Transverse colon (tissue), 4 donors: ENCODE results near the gene PGR. TPM values are rescaled to one million over a fixed set of nuclear protein-coding genes. Genes with fewer than 3 reads are reported as not detected.
A peak's percentile ranks its signal among the peaks of the same experiment; 100 is the strongest.

Experiments used
- DNase-seq: peaks from one replicate; pipeline ENCODE4 v3.0.0-alpha.2; 2019
- H3K27ac ChIP-seq, 4 donors: fragments of 200-600 bp; sonication (generic); 2 replicates each; pipeline ENCODE4 v1.5.1; 2016 to 2018; ENCODE audit warnings: inconsistent platforms in 4 of 4
- H3K27me3 ChIP-seq: fragments of 200-600 bp; sonication (generic); 2 replicates; pipeline ENCODE4 v1.5.1; 2017; ENCODE audit warnings: inconsistent platforms
- H3K36me3 ChIP-seq, 4 donors: fragments of 200-600 bp; sonication (generic); 2 replicates each; pipeline ENCODE4 v1.5.1; 2017 to 2019; ENCODE audit warnings: inconsistent platforms in 4 of 4
- H3K4me1 ChIP-seq, 4 donors: fragments of 200-600 bp; sonication (generic); 2 replicates each; pipeline ENCODE4 v1.5.1; 2017 to 2020; ENCODE audit warnings: inconsistent platforms in 4 of 4
- H3K4me3 ChIP-seq, 4 donors: fragments of 200-600 bp; sonication (generic); 1 replicate in 1 of 4; 2 replicates in 3 of 4; pipeline versions ENCODE4 v1.5.1 to v1.6.1; 2017 to 2019; ENCODE audit warnings: inconsistent platforms in 4 of 4
- H3K9me3 ChIP-seq, 2 donors: fragments of 200-600 bp; sonication (generic); 2 replicates each; pipeline ENCODE4 v1.5.1; 2017 to 2019; ENCODE audit warnings: inconsistent platforms in 2 of 2
- CTCF ChIP-seq, 5 experiments: fragments of 200-600 bp in 3 of 5; fragments of 450-650 bp in 2 of 5; sonication (generic) in 3 of 5; IDR thresholded peaks; 1 replicate in 2 of 5; 2 replicates in 3 of 5; pipeline ENCODE4 v1.5.1; 2016 to 2017; ENCODE audit warnings: antibody characterized with exemption in 5 of 5, inconsistent platforms in 3 of 5, mild to moderate bottlenecking in 2 of 5, moderate library complexity in 1 of 5
- EP300 ChIP-seq: sonication (generic); formaldehyde crosslinking; IDR thresholded peaks from one replicate; pipeline ENCODE4 v1.6.1; 2017; ENCODE audit warnings: antibody characterized with exemption, low read depth
- POLR2A ChIP-seq: fragments of 450-650 bp; IDR thresholded peaks from one replicate; pipeline ENCODE4 v1.6.1; 2016; ENCODE audit warnings: antibody characterized with exemption, mild to moderate bottlenecking, moderate library complexity
- POLR2AphosphoS5 ChIP-seq, 3 donors: sonication (generic); formaldehyde crosslinking; IDR thresholded peaks; one replicate each; pipeline ENCODE4 v1.6.1; 2016; ENCODE audit warnings: antibody characterized with exemption in 3 of 3
- WGBS, 2 donors: methylation state at CpG; one replicate each; pipeline ENCODE4 v1.1.5; 2018; ENCODE audit warnings: low coverage in 1 of 2; 5-methylcytosine and 5-hydroxymethylcytosine counted together
- in situ Hi-C, 4 donors: fragments of 200-750 bp; cut with MboI; loops; one replicate each; pipeline versions ENCODE4 v1.15.0 to v1.15.1; 2017; ENCODE audit warnings: low sequenced_read_pairs in 3 of 4, low pct_ligation_motif_present in 1 of 4, low pct_unique_long_range_greater_than_20kb in 1 of 4
- intact Hi-C: fragments of 100-400 bp; cut with DNase I; formaldehyde crosslinking; loops from one replicate; pipeline ENCODE4 v1.15.1; 2023; ENCODE audit warnings: low total_unique reads
- total RNA-seq, 4 donors: library from RNA; depleted of rRNA; stranded (reverse); fragments of >200 nt; gene quantifications; one replicate each; pipeline ENCODE4 v1.1.0, GENCODE V29; 2016

The PGR gene
- total RNA-seq, 4 donors from 2014 or later, result 0.95 to 8.0 (median 1.7) TPM

GRCh38 chr11:101138245-101138930 lies 8.8 kb upstream of the PGR start:
- peak overlapping the region; percentile 17 to 54 (median 28) for H3K27ac ChIP-seq
- intact Hi-C loops, result no loop called here
- TF ChIP-seq POLR2A (no peak), CTCF (IDR thresholded peaks at IDR 0.05) (no peak), EP300 (no peak), POLR2AphosphoS5 (IDR thresholded peaks at IDR 0.05) (no peak)
- peaks cover 0 to 7% (median 0%) of the 10 kb centered on the region in 4 donors for H3K4me1 ChIP-seq
- WGBS, 2 donors, result 43% methylated on average over 1 of the region's 1 CpG
- no peaks in the 10 kb centered on the region for H3K27me3 ChIP-seq
- in situ Hi-C loops, result no loop called here
- no peaks in the 10 kb centered on the region for H3K9me3 ChIP-seq
- DNase-seq, result no peak
- H3K36me3 ChIP-seq, result no peaks in the 10 kb centered on the region
- no peak overlapping the region for H3K4me3 ChIP-seq

GRCh38 chr11:101133190-101133589 lies 3.6 kb upstream of the PGR start:
- intact Hi-C loops, result no loop called here
- H3K4me3 ChIP-seq, result no peak overlapping the region
- peaks cover 35% of the 10 kb centered on the region for H3K27me3 ChIP-seq
- H3K9me3 ChIP-seq, result no peaks in the 10 kb centered on the region
- peaks cover 0 to 21% (median 9%) of the 10 kb centered on the region in 4 donors for H3K4me1 ChIP-seq
- DNase-seq, result no peak
- no peak overlapping the region for H3K27ac ChIP-seq
- H3K36me3 ChIP-seq, result no peaks in the 10 kb centered on the region
- in situ Hi-C loops, result no loop called here
- no peak for TF ChIP-seq POLR2AphosphoS5 (IDR thresholded peaks at IDR 0.05)
- TF ChIP-seq CTCF (IDR thresholded peaks at IDR 0.05), result no peak
- TF ChIP-seq POLR2A, result no peak
- TF ChIP-seq EP300, result no peak
- 86% methylated on average over 1 of the region's 1 CpG; no CpG with 5 or more reads in 1 of the 2 donors for WGBS, 2 donors

- peaks cover 0 to 34% (median 22%) of the 10 kb centered on the region in 4 donors for H3K4me1 ChIP-seq
- H3K9me3 ChIP-seq, result no peaks in the 10 kb centered on the region
- H3K36me3 ChIP-seq, result no peaks in the 10 kb centered on the region
- TF ChIP-seq POLR2AphosphoS5 (IDR thresholded peaks at IDR 0.05) (no peak), CTCF (IDR thresholded peaks at IDR 0.05) (no peak), POLR2A (no peak), EP300 (no peak)
- peak overlapping the region; percentile 16 to 65 (median 54) for H3K4me3 ChIP-seq
- H3K27ac ChIP-seq, result peak overlapping the region; percentile 70 to 82 (median 76)
- H3K27me3 ChIP-seq, result peaks cover 68% of the 10 kb centered on the region
- DNase-seq, result no peak
- in situ Hi-C loops (no loop called here), intact Hi-C loops (loop anchor here (5.0 kb wide), 1 partner anchor 59 kb away; no protein-coding TSS in a partner anchor)
- 0 to 14% methylated on average over 1 to 34 of the region's 38 CpGs for WGBS, 2 donors
Measured at GRCh38 chr11:101128571-101129202, 926 bp downstream of the PGR start.
